Effector memory CD8-positive, alpha-beta T cell (primary cell): ENCODE measurements around the gene CLECL1.
"Not testable (repeated sequence)": the region's sequence is repeated elsewhere in the genome, so short reads cannot be mapped to it uniquely, and the experiment has no call there.

Experiments
- ATAC-seq: fragments of 150-1000 bp; cut with Tn5 transposase; replicated peaks from 2 replicates; pipeline ENCODE4 v1.10.0; 2021; ENCODE audit warnings: mild to moderate bottlenecking, moderate library complexity
- DNase-seq, 3 experiments: peaks; one replicate each; pipeline ENCODE4 v3.0.0; 2021
- H3K27ac Mint-ChIP-seq, 2 donors: one replicate each; pipeline ENCODE4 v1.8.0; 2022; ENCODE audit warnings: mild to moderate bottlenecking in 2 of 2, mixed read lengths in 2 of 2, moderate library complexity in 2 of 2
- H3K27me3 Mint-ChIP-seq, 2 donors: one replicate each; pipeline ENCODE4 v1.8.0; 2022; ENCODE audit warnings: mixed read lengths in 2 of 2
- H3K36me3 Mint-ChIP-seq: one replicate; pipeline ENCODE4 v1.8.0; 2022; ENCODE audit warnings: mild to moderate bottlenecking, moderate library complexity, mixed read lengths; ENCODE audit not compliant: insufficient read depth
- H3K4me1 Mint-ChIP-seq, 2 donors: one replicate each; pipeline ENCODE4 v1.8.0; 2022; ENCODE audit warnings: low read depth in 2 of 2, mixed read lengths in 2 of 2
- H3K4me3 Mint-ChIP-seq, 2 donors: one replicate each; pipeline ENCODE4 v1.8.0; 2022; ENCODE audit warnings: mild to moderate bottlenecking in 2 of 2, mixed read lengths in 2 of 2, moderate library complexity in 2 of 2
- H3K9me3 Mint-ChIP-seq, 2 donors: one replicate each; pipeline ENCODE4 v1.8.0; 2022; ENCODE audit warnings: mixed read lengths in 2 of 2

The CLECL1 gene

GRCh38 chr12:9706086-9706685 is 26.7 kb downstream of the CLECL1 start:
- Mint-ChIP-seq H3K9me3 (no peaks in the 10 kb centered on the region), H3K27me3 (no peaks in the 10 kb centered on the region), H3K4me3 (peak overlapping the region; percentile 12 to 19), H3K27ac (peak overlapping the region; percentile 60 to 71), H3K36me3 (peaks cover 7% of the 10 kb centered on the region), H3K4me1 (peaks cover 47 to 57% of the 10 kb centered on the region in 2 donors)
- no peak for ATAC-seq
- no peak for DNase-seq

- peaks cover 51 to 66% of the 10 kb centered on the region in 2 donors for H3K4me1 Mint-ChIP-seq
- H3K9me3 Mint-ChIP-seq, DNase-seq, ATAC-seq, H3K4me3 Mint-ChIP-seq, H3K27me3 Mint-ChIP-seq, H3K36me3 Mint-ChIP-seq: not testable (repeated sequence)
- peak overlapping the region in 1 of 2 donors; percentile 38 for H3K27ac Mint-ChIP-seq
Observed at GRCh38 chr12:9704561-9704960, 28.3 kb downstream of the CLECL1 start.

- Mint-ChIP-seq H3K27me3 (no peaks in the 10 kb centered on the region), H3K4me3 (peak overlapping the region; percentile 67 to 74), H3K4me1 (peaks cover 44 to 66% of the 10 kb centered on the region in 2 donors), H3K27ac (peak overlapping the region; percentile 94 to 97), H3K9me3 (peaks cover 0 to 4% of the 10 kb centered on the region in 2 donors), H3K36me3 (peaks cover 17% of the 10 kb centered on the region)
- peak; percentile 22 to 51 (median 37) for DNase-seq
- peak; percentile 79 for ATAC-seq
Observed at GRCh38 chr12:9702255-9702654, 30.6 kb downstream of the CLECL1 start.

- Mint-ChIP-seq H3K4me3 (peak overlapping the region; percentile 67 to 74), H3K27me3 (no peaks in the 10 kb centered on the region), H3K9me3 (peaks cover 0 to 4% of the 10 kb centered on the region in 2 donors), H3K27ac (peak overlapping the region; percentile 94 to 97), H3K36me3 (peaks cover 22% of the 10 kb centered on the region), H3K4me1 (peaks cover 41 to 62% of the 10 kb centered on the region in 2 donors)
- ATAC-seq (peak; percentile 78), DNase-seq (no peak)
Observed at GRCh38 chr12:9701380-9702154, 31.3 kb downstream of the CLECL1 start.

GRCh38 chr12:9700606-9700956 is 32.3 kb downstream of the CLECL1 start:
- Mint-ChIP-seq H3K4me3 (peak overlapping the region in 1 of 2 donors; percentile 74), H3K9me3 (peaks cover 0 to 6% of the 10 kb centered on the region in 2 donors), H3K36me3 (peaks cover 30% of the 10 kb centered on the region), H3K27me3 (no peaks in the 10 kb centered on the region), H3K27ac (peak overlapping the region; percentile 94 to 97), H3K4me1 (peaks cover 34 to 52% of the 10 kb centered on the region in 2 donors)
- DNase-seq: no peak
- no peak for ATAC-seq

GRCh38 chr12:9699898-9700605 is 32.8 kb downstream of the CLECL1 start:
- Mint-ChIP-seq H3K4me1 (peaks cover 31 to 50% of the 10 kb centered on the region in 2 donors), H3K36me3 (peaks cover 33% of the 10 kb centered on the region), H3K27me3 (no peaks in the 10 kb centered on the region), H3K4me3 (no peak overlapping the region), H3K27ac (peak overlapping the region in 1 of 2 donors; percentile 94), H3K9me3 (peaks cover 0 to 8% of the 10 kb centered on the region in 2 donors)
- ATAC-seq (no peak), DNase-seq (no peak)

- no peak for DNase-seq
- Mint-ChIP-seq H3K4me3 (no peak overlapping the region), H3K9me3 (peaks cover 0 to 8% of the 10 kb centered on the region in 2 donors), H3K36me3 (peaks cover 40% of the 10 kb centered on the region), H3K27ac (peak overlapping the region; percentile 49 to 94), H3K4me1 (peaks cover 31 to 50% of the 10 kb centered on the region in 2 donors), H3K27me3 (no peaks in the 10 kb centered on the region)
- no peak for ATAC-seq
Observed at GRCh38 chr12:9699269-9699897, 33.5 kb downstream of the CLECL1 start.

GRCh38 chr12:9698681-9699080 is 34.2 kb downstream of the CLECL1 start:
- ATAC-seq (no peak), DNase-seq (no peak)
- Mint-ChIP-seq H3K4me1 (peaks cover 33 to 50% of the 10 kb centered on the region in 2 donors), H3K27ac (peak overlapping the region; percentile 49 to 94), H3K36me3 (peaks cover 47% of the 10 kb centered on the region), H3K27me3 (no peaks in the 10 kb centered on the region), H3K9me3 (peaks cover 0 to 8% of the 10 kb centered on the region in 2 donors), H3K4me3 (no peak overlapping the region)

GRCh38 chr12:9697619-9698018 is 35.3 kb downstream of the CLECL1 start:
- ATAC-seq (no peak), DNase-seq (no peak)
- Mint-ChIP-seq H3K4me3 (no peak overlapping the region), H3K9me3 (peaks cover 0 to 8% of the 10 kb centered on the region in 2 donors), H3K27me3 (no peaks in the 10 kb centered on the region), H3K27ac (no peak overlapping the region), H3K36me3 (peaks cover 56% of the 10 kb centered on the region), H3K4me1 (peaks cover 29 to 50% of the 10 kb centered on the region in 2 donors)

- H3K9me3 Mint-ChIP-seq, H3K27me3 Mint-ChIP-seq, ATAC-seq, H3K4me3 Mint-ChIP-seq, DNase-seq: not testable (repeated sequence)
- Mint-ChIP-seq H3K4me1 (peaks cover 14 to 44% of the 10 kb centered on the region in 2 donors), H3K36me3 (peaks cover 73% of the 10 kb centered on the region), H3K27ac (peak overlapping the region in 1 of 2 donors; percentile 67)
Observed at GRCh38 chr12:9695661-9696060, 37.2 kb downstream of the CLECL1 start.

GRCh38 chr12:9695150-9695549 is 37.7 kb downstream of the CLECL1 start:
- peaks cover 77% of the 10 kb centered on the region for H3K36me3 Mint-ChIP-seq
- not testable (repeated sequence) for H3K27me3 Mint-ChIP-seq, H3K4me3 Mint-ChIP-seq, H3K9me3 Mint-ChIP-seq, ATAC-seq, DNase-seq
- peak overlapping the region in 1 of 2 donors; percentile 67 for H3K27ac Mint-ChIP-seq
- peaks cover 12 to 40% of the 10 kb centered on the region in 2 donors for H3K4me1 Mint-ChIP-seq

GRCh38 chr12:9694241-9694640 is 38.7 kb downstream of the CLECL1 start:
- peaks cover 12 to 41% of the 10 kb centered on the region in 2 donors for H3K4me1 Mint-ChIP-seq
- peaks cover 0 to 8% of the 10 kb centered on the region in 2 donors for H3K9me3 Mint-ChIP-seq
- H3K27me3 Mint-ChIP-seq: no peaks in the 10 kb centered on the region
- ATAC-seq: no peak
- no peak for DNase-seq
- H3K27ac Mint-ChIP-seq: peak overlapping the region in 1 of 2 donors; percentile 58
- H3K36me3 Mint-ChIP-seq: peaks cover 86% of the 10 kb centered on the region
- H3K4me3 Mint-ChIP-seq: no peak overlapping the region

- Mint-ChIP-seq H3K9me3 (peaks cover 0 to 5% of the 10 kb centered on the region in 2 donors), H3K27ac (peak overlapping the region in 1 of 2 donors; percentile 55), H3K36me3 (peaks cover 93% of the 10 kb centered on the region), H3K4me1 (peaks cover 6 to 39% of the 10 kb centered on the region in 2 donors), H3K4me3 (no peak overlapping the region), H3K27me3 (no peaks in the 10 kb centered on the region)
- ATAC-seq (no peak), DNase-seq (no peak)
Observed at GRCh38 chr12:9692909-9693308, 40.0 kb downstream of the CLECL1 start.
